ENCODE results near the gene MYL10.

The MYL10 gene

GRCh38 chr7:101590663-101591435, 38.2 kb downstream of the MYL10 start:
- Histone ChIP-seq H3K9ac (no peak overlapping the region), H3K4me3 (ENCODE audit: low read depth, low read length) (no peak overlapping the region), H3K9me3 (ENCODE audit: control insufficient read depth, low read length) (no peaks in the 10 kb centered on the region), H3K79me2 (no peaks in the 10 kb centered on the region), H2AFZ (no peak overlapping the region), H3K4me2 (ENCODE audit: low read length) (no peak overlapping the region), H3K4me1 (no peaks in the 10 kb centered on the region), H3K27me3 (ENCODE audit: control insufficient read depth, insufficient read depth, low read length) (no peaks in the 10 kb centered on the region), H3K27ac (no peak overlapping the region), H3K36me3 (ENCODE audit: control insufficient read depth, insufficient read depth, low read length) (no peaks in the 10 kb centered on the region)
- TF ChIP-seq CTCF (IDR thresholded peaks at IDR 0.05) = no peak

- Histone ChIP-seq H3K27ac (no peak overlapping the region), H3K4me2 (ENCODE audit: low read length) (no peak overlapping the region), H3K4me1 (no peaks in the 10 kb centered on the region), H3K79me2 (no peaks in the 10 kb centered on the region), H3K9ac (no peak overlapping the region), H2AFZ (no peak overlapping the region), H3K27me3 (ENCODE audit: control insufficient read depth, insufficient read depth, low read length) (no peaks in the 10 kb centered on the region), H3K9me3 (ENCODE audit: control insufficient read depth, low read length) (no peaks in the 10 kb centered on the region), H3K36me3 (ENCODE audit: control insufficient read depth, insufficient read depth, low read length) (no peaks in the 10 kb centered on the region), H3K4me3 (ENCODE audit: low read depth, low read length) (no peak overlapping the region)
- no peak for TF ChIP-seq CTCF (IDR thresholded peaks at IDR 0.05)
Observed at GRCh38 chr7:101589976-101590662, 39.0 kb downstream of the MYL10 start.

GRCh38 chr7:101589052-101589451, 40.0 kb downstream of the MYL10 start:
- no peaks in the 10 kb centered on the region for H3K9me3 ChIP-seq (ENCODE audit: control insufficient read depth, low read length)
- H2AFZ ChIP-seq = no peak overlapping the region
- H3K36me3 ChIP-seq (ENCODE audit: control insufficient read depth, insufficient read depth, low read length) = no peaks in the 10 kb centered on the region
- no peaks in the 10 kb centered on the region for H3K79me2 ChIP-seq
- H3K4me1 ChIP-seq = no peaks in the 10 kb centered on the region
- no peak for TF ChIP-seq CTCF (IDR thresholded peaks at IDR 0.05)
- H3K27ac ChIP-seq = no peak overlapping the region
- H3K27me3 ChIP-seq (ENCODE audit: control insufficient read depth, insufficient read depth, low read length) = no peaks in the 10 kb centered on the region
- no peak overlapping the region for H3K4me2 ChIP-seq (ENCODE audit: low read length)
- H3K9ac ChIP-seq = no peak overlapping the region
- H3K4me3 ChIP-seq (ENCODE audit: low read depth, low read length) = no peak overlapping the region

GRCh38 chr7:101588131-101588935, 40.8 kb downstream of the MYL10 start:
- H3K4me3 ChIP-seq (ENCODE audit: low read depth, low read length) = no peak overlapping the region
- TF ChIP-seq CTCF (IDR thresholded peaks at IDR 0.05) = no peak

More at GRCh38 chr7:101588131-101588935, 40.8 kb downstream of the MYL10 start:
- H3K4me2 ChIP-seq (ENCODE audit: low read length) = no peak overlapping the region
- no peaks in the 10 kb centered on the region for H3K79me2 ChIP-seq
- no peaks in the 10 kb centered on the region for H3K4me1 ChIP-seq
- no peak overlapping the region for H2AFZ ChIP-seq
- H3K27me3 ChIP-seq (ENCODE audit: control insufficient read depth, insufficient read depth, low read length) = no peaks in the 10 kb centered on the region
- no peak overlapping the region for H3K9ac ChIP-seq
- H3K9me3 ChIP-seq (ENCODE audit: control insufficient read depth, low read length) = no peaks in the 10 kb centered on the region
- no peak overlapping the region for H3K27ac ChIP-seq
- H3K36me3 ChIP-seq (ENCODE audit: control insufficient read depth, insufficient read depth, low read length) = no peaks in the 10 kb centered on the region

All from parathyroid adenoma (tissue), 2 donors.